Astrocyte of the spinal cord (primary cell): Measurements from ENCODE around the gene KIRREL2.

Experiments
- DNase-seq: peaks from one replicate; pipeline ENCODE4 v3.0.0; 2011; ENCODE audit warnings: low read depth, low spot score
- H3K4me3 ChIP-seq: 2 replicates; pipeline ENCODE4 v1.5.1; 2011; ENCODE audit warnings: low read depth, mild to moderate bottlenecking, low read length, moderate library complexity
- in situ Hi-C: cut with HindIII; loops from 2 replicates; pipeline ENCODE4 v1.10.0; 2017; ENCODE audit warnings: low sequenced_read_pairs
- TF ChIP-seq, protein P1 (sequence below): IDR thresholded peaks from 2 replicates; pipeline ENCODE4 v1.5.1; 2012; ENCODE audit warnings: low read depth, mild to moderate bottlenecking, low read length, inconsistent platforms

KIRREL2 gene

DNA sequence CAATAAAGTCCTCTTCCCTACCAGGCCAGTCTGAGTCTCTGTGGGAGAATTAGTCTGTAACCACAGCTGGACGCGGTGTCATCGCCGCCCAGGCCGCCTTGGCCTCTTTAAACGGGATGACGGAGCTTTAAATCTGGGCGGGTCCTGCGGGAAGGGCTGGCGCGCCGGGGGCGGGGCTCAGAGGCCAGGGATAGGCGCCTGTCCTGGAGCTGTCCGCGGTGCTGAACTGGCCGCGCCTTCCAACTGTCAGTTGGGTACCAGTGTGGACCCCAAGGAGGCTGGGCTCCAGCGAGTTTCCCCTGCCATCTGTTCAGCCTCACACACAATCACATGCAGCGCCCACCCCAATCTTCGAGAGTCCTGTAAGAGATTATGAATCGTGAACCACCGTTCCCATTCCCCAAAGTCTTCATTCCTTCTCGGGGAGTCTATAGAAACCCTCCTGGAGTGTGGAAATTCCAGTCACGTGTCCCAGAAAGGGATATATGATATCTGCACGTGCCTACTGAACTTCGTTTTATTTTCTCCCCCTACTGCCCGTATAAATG lies 23.1 kb downstream of the KIRREL2 start:
- peak; percentile 84 for DNase-seq
- H3K4me3 ChIP-seq, result no peak overlapping the region
- TF ChIP-seq, protein P1, sequence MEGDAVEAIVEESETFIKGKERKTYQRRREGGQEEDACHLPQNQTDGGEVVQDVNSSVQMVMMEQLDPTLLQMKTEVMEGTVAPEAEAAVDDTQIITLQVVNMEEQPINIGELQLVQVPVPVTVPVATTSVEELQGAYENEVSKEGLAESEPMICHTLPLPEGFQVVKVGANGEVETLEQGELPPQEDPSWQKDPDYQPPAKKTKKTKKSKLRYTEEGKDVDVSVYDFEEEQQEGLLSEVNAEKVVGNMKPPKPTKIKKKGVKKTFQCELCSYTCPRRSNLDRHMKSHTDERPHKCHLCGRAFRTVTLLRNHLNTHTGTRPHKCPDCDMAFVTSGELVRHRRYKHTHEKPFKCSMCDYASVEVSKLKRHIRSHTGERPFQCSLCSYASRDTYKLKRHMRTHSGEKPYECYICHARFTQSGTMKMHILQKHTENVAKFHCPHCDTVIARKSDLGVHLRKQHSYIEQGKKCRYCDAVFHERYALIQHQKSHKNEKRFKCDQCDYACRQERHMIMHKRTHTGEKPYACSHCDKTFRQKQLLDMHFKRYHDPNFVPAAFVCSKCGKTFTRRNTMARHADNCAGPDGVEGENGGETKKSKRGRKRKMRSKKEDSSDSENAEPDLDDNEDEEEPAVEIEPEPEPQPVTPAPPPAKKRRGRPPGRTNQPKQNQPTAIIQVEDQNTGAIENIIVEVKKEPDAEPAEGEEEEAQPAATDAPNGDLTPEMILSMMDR, result no peak
- in situ Hi-C loops, result no loop called here

DNA sequence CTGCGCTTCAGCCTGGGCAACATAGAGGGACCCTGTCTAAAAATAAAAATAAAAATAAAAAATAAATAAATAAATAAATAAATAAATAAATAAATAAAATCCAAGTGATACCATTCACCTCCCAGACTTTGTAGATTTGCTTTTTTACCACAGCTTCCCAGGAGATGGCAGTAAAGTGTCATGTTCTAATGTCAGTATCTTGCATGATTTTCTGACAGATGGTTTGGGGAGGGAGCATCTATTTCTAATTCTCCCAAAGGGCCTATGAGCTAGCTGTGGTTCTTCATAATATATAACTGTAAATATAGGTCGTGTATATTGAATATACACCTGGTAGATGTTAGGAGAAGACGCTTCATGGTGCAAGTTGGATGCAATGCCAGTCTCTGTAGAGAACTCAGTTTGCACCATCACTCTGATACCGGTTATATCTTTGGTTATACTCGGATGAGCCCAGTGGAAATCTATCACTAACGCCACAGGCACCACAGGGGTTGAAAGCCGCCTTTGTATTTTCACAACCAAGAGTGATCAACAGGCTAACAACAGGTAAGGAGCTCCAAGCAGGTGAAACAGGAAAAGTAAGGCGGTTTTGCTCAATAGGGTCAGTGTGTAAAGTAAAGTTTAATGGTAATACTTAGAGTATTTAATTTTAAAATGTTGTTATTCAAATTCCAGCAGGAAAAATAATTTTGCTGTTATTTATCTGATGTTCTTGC lies 25.6 kb downstream of the KIRREL2 start:
- peak; percentile 72 for DNase-seq
- no peak overlapping the region for H3K4me3 ChIP-seq
- in situ Hi-C loops, result no loop called here
- TF ChIP-seq, protein P1, result peak; percentile 47

DNA sequence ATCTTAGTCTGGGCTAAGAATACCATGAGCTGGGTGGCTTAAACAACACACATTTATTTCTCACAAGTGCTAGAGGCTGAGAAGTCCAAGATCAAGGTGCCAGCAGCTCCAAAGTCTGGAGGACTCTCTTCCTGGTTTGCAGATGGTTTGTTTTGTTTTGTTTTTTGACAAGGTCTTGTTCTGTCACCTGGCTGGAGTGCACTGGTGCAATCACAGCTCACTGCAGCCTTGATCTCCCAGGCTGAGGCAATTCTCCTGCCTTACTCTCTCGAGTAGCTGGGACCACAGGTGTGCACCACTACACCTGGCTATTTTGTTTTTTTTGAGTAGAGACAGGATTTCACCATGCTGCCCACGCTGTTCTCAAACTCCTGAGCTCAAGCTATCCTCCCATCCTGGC lies 27.2 kb downstream of the KIRREL2 start:
- H3K4me3 ChIP-seq, result no peak overlapping the region
- in situ Hi-C loops, result no loop called here
- TF ChIP-seq, protein P1, result no peak
- DNase-seq, result no peak

DNA sequence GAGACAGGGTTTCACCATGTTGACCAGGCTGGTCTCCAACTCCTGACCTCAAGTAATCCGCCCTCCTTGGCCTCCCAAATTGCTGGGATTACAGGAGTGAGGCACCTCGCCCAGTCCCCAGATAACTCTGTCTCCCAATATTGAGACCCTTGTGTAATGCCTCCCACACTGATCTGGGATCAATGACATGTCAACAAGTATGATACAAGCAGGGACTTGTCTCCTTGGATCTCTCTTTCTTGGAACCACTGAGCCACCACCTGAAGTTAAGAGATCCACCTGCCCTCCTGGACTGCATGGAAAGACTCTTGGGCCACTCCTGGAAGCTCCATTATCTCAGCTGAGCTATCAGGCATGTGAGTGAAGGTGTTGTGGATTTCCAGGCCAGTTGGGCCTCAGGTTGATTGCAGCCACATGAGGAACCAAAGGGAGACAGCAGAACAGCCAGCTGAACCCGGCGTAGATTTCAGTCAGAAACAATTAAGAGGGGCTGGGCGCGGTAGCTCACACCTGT lies 28.6 kb downstream of the KIRREL2 start:
- TF ChIP-seq, protein P1, result no peak
- in situ Hi-C loops, result no loop called here
- no peak overlapping the region for H3K4me3 ChIP-seq
- no peak for DNase-seq

DNA sequence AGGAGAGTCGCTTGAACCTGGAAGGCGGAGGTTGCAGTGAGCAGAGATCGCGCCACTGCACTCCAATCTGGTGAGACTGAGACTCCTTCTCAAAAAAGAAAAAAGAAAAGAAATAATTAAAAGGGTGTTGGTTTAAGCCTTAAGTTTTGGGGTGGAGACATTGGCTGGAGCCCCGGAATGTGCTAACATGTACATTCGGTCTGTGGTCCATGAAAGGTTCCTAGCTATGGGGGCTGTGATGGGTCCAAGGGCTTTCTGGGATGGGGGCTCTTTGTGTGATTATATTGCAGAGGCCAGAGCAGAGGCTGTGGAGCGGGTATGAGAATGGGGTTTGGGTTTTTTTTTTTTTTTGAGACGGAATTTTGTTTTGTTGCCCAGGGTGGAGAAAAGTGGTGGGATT lies 29.2 kb downstream of the KIRREL2 start:
- TF ChIP-seq, protein P1, result no peak
- in situ Hi-C loops, result no loop called here
- no peak overlapping the region for H3K4me3 ChIP-seq
- DNase-seq, result no peak

DNA sequence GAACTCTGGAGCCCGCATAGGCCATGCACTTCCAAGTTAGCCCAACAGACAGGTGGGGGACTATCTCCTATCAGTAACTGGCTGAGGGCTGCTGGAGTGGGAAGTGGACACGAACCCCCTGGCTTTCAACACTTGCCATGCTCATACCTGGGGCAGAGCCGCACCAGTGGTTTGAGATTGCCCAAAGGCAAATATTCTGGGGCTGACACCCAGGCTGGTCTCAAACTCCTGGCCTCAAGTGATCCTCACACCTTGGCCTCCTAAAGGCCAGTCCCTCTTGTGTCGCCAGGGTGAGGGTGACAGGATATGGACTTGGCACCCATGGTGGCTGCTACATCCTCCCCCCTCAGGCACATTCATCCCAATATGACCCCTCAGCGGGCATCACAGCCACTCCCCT lies 30.5 kb downstream of the KIRREL2 start:
- TF ChIP-seq, protein P1, result no peak
- in situ Hi-C loops, result no loop called here
- no peak overlapping the region for H3K4me3 ChIP-seq
- DNase-seq, result no peak
